Body of pancreas (tissue), 4 donors: ENCODE measurements around the gene GRPEL2.

Source experiments
- POLR2A ChIP-seq, 3 donors: fragments of 450-650 bp; IDR thresholded peaks; one replicate each; pipeline ENCODE4 v1.6.1; 2016; ENCODE audit warnings: antibody characterized with exemption in 3 of 3, mild to moderate bottlenecking in 2 of 3
- TF ChIP-seq, protein P1 (sequence below), 7 experiments: fragments of 450-650 bp in 4 of 7; fragments of 200-600 bp in 3 of 7; sonication (generic) in 3 of 7; IDR thresholded peaks; one replicate each; pipeline ENCODE4 v1.5.1; 2016 to 2019; ENCODE audit warnings: antibody characterized with exemption in 7 of 7

GRCh38 chr5:149302641-149303040 is 42.7 kb upstream of the GRPEL2 start:
- TF ChIP-seq, protein P1, sequence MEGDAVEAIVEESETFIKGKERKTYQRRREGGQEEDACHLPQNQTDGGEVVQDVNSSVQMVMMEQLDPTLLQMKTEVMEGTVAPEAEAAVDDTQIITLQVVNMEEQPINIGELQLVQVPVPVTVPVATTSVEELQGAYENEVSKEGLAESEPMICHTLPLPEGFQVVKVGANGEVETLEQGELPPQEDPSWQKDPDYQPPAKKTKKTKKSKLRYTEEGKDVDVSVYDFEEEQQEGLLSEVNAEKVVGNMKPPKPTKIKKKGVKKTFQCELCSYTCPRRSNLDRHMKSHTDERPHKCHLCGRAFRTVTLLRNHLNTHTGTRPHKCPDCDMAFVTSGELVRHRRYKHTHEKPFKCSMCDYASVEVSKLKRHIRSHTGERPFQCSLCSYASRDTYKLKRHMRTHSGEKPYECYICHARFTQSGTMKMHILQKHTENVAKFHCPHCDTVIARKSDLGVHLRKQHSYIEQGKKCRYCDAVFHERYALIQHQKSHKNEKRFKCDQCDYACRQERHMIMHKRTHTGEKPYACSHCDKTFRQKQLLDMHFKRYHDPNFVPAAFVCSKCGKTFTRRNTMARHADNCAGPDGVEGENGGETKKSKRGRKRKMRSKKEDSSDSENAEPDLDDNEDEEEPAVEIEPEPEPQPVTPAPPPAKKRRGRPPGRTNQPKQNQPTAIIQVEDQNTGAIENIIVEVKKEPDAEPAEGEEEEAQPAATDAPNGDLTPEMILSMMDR (IDR thresholded peaks at IDR 0.05) = no peak
- no peak for TF ChIP-seq POLR2A (IDR thresholded peaks at IDR 0.05)
